Measurements from ENCODE around the gene SERTAD2.
A peak's percentile ranks its signal among the peaks of the same experiment; 100 is the strongest.

SERTAD2 gene

GRCh38 chr2:64606479-64607363 lies 47.0 kb downstream of the SERTAD2 start:
- Histone ChIP-seq H3K9ac (ENCODE audit: low read depth, low read length) (peak overlapping the region; percentile 51; the same call in 1 of the 2 replicates), H3K9me3 (ENCODE audit: control insufficient read depth, insufficient read depth, low read length) (no peaks in the 10 kb centered on the region), H3K4me1 (ENCODE audit: insufficient read depth, low read length) (no peaks in the 10 kb centered on the region; the same call in 1 of the 2 replicates), H3K36me3 (ENCODE audit: insufficient read depth, low read length) (no peaks in the 10 kb centered on the region)

GRCh38 chr2:64605991-64606478 lies 47.7 kb downstream of the SERTAD2 start:
- no peaks in the 10 kb centered on the region for H3K36me3 ChIP-seq (ENCODE audit: insufficient read depth, low read length)
- H3K9ac ChIP-seq (ENCODE audit: low read depth, low read length), result no peak overlapping the region
- no peaks in the 10 kb centered on the region for H3K9me3 ChIP-seq (ENCODE audit: control insufficient read depth, insufficient read depth, low read length)
- H3K4me1 ChIP-seq (ENCODE audit: insufficient read depth, low read length), result no peaks in the 10 kb centered on the region; the same call in 1 of the 2 replicates

GRCh38 chr2:64605026-64605471 lies 48.7 kb downstream of the SERTAD2 start:
- H3K36me3 ChIP-seq (ENCODE audit: insufficient read depth, low read length), result no peaks in the 10 kb centered on the region
- H3K9me3 ChIP-seq (ENCODE audit: control insufficient read depth, insufficient read depth, low read length), result no peaks in the 10 kb centered on the region
- no peaks in the 10 kb centered on the region; the same call in 1 of the 2 replicates for H3K4me1 ChIP-seq (ENCODE audit: insufficient read depth, low read length)
- H3K9ac ChIP-seq (ENCODE audit: low read depth, low read length), result no peak overlapping the region

GRCh38 chr2:64604155-64604554 lies 49.6 kb downstream of the SERTAD2 start:
- H3K9ac ChIP-seq (ENCODE audit: low read depth, low read length), result no peak overlapping the region
- H3K36me3 ChIP-seq (ENCODE audit: insufficient read depth, low read length), result no peaks in the 10 kb centered on the region
- H3K9me3 ChIP-seq (ENCODE audit: control insufficient read depth, insufficient read depth, low read length), result no peaks in the 10 kb centered on the region
- no peaks in the 10 kb centered on the region; the same call in 1 of the 2 replicates for H3K4me1 ChIP-seq (ENCODE audit: insufficient read depth, low read length)

GRCh38 chr2:64602436-64602835 lies 51.3 kb downstream of the SERTAD2 start:
- H3K4me1 ChIP-seq (ENCODE audit: insufficient read depth, low read length), result no peaks in the 10 kb centered on the region; the same call in 1 of the 2 replicates
- H3K36me3 ChIP-seq (ENCODE audit: insufficient read depth, low read length), result no peaks in the 10 kb centered on the region
- no peaks in the 10 kb centered on the region for H3K9me3 ChIP-seq (ENCODE audit: control insufficient read depth, insufficient read depth, low read length)
- no peak overlapping the region for H3K9ac ChIP-seq (ENCODE audit: low read depth, low read length)

- H3K9me3 ChIP-seq (ENCODE audit: control insufficient read depth, insufficient read depth, low read length), result no peaks in the 10 kb centered on the region
- no peaks in the 10 kb centered on the region; the same call in 1 of the 2 replicates for H3K4me1 ChIP-seq (ENCODE audit: insufficient read depth, low read length)
- H3K9ac ChIP-seq (ENCODE audit: low read depth, low read length), result no peak overlapping the region
- H3K36me3 ChIP-seq (ENCODE audit: insufficient read depth, low read length), result no peaks in the 10 kb centered on the region
Measured at GRCh38 chr2:64601785-64602391, 51.8 kb downstream of the SERTAD2 start.

GRCh38 chr2:64601034-64601754 lies 52.5 kb downstream of the SERTAD2 start:
- Histone ChIP-seq H3K36me3 (ENCODE audit: insufficient read depth, low read length) (no peaks in the 10 kb centered on the region), H3K9ac (ENCODE audit: low read depth, low read length) (no peak overlapping the region), H3K4me1 (ENCODE audit: insufficient read depth, low read length) (no peaks in the 10 kb centered on the region), H3K9me3 (ENCODE audit: control insufficient read depth, insufficient read depth, low read length) (no peaks in the 10 kb centered on the region)

- no peaks in the 10 kb centered on the region for H3K4me1 ChIP-seq (ENCODE audit: insufficient read depth, low read length)
- no peak overlapping the region for H3K9ac ChIP-seq (ENCODE audit: low read depth, low read length)
- no peaks in the 10 kb centered on the region for H3K9me3 ChIP-seq (ENCODE audit: control insufficient read depth, insufficient read depth, low read length)
- H3K36me3 ChIP-seq (ENCODE audit: insufficient read depth, low read length), result no peaks in the 10 kb centered on the region
Measured at GRCh38 chr2:64599469-64599868, 54.2 kb downstream of the SERTAD2 start.

- Histone ChIP-seq H3K9me3 (ENCODE audit: control insufficient read depth, insufficient read depth, low read length) (no peaks in the 10 kb centered on the region), H3K9ac (ENCODE audit: low read depth, low read length) (no peak overlapping the region), H3K4me1 (ENCODE audit: insufficient read depth, low read length) (no peaks in the 10 kb centered on the region), H3K36me3 (ENCODE audit: insufficient read depth, low read length) (no peaks in the 10 kb centered on the region)
Measured at GRCh38 chr2:64598226-64598625, 55.5 kb downstream of the SERTAD2 start.

GRCh38 chr2:64595397-64596176 lies 58.1 kb downstream of the SERTAD2 start:
- Histone ChIP-seq H3K9me3 (ENCODE audit: control insufficient read depth, insufficient read depth, low read length) (no peaks in the 10 kb centered on the region), H3K4me1 (ENCODE audit: insufficient read depth, low read length) (no peaks in the 10 kb centered on the region), H3K9ac (ENCODE audit: low read depth, low read length) (no peak overlapping the region), H3K36me3 (ENCODE audit: insufficient read depth, low read length) (0 out of 2 replicates have a peak, but pooled peaks cover 5% of the 10 kb centered on the region)

GRCh38 chr2:64594226-64594989 lies 59.3 kb downstream of the SERTAD2 start:
- Histone ChIP-seq H3K9me3 (ENCODE audit: control insufficient read depth, insufficient read depth, low read length) (no peaks in the 10 kb centered on the region), H3K4me1 (ENCODE audit: insufficient read depth, low read length) (no peaks in the 10 kb centered on the region), H3K36me3 (ENCODE audit: insufficient read depth, low read length) (0 out of 2 replicates have a peak, but pooled peaks cover 5% of the 10 kb centered on the region), H3K9ac (ENCODE audit: low read depth, low read length) (no peak overlapping the region)

GRCh38 chr2:64593035-64593655 lies 60.6 kb downstream of the SERTAD2 start:
- Histone ChIP-seq H3K9me3 (ENCODE audit: control insufficient read depth, insufficient read depth, low read length) (no peaks in the 10 kb centered on the region), H3K36me3 (ENCODE audit: insufficient read depth, low read length) (0 out of 2 replicates have a peak, but pooled peaks cover 5% of the 10 kb centered on the region), H3K4me1 (ENCODE audit: insufficient read depth, low read length) (no peaks in the 10 kb centered on the region), H3K9ac (ENCODE audit: low read depth, low read length) (no peak overlapping the region)

GRCh38 chr2:64591188-64591587 lies 62.5 kb downstream of the SERTAD2 start:
- Histone ChIP-seq H3K4me1 (ENCODE audit: insufficient read depth, low read length) (no peaks in the 10 kb centered on the region), H3K36me3 (ENCODE audit: insufficient read depth, low read length) (0 out of 2 replicates have a peak, but pooled peaks cover 5% of the 10 kb centered on the region), H3K9ac (ENCODE audit: low read depth, low read length) (no peak overlapping the region), H3K9me3 (ENCODE audit: control insufficient read depth, insufficient read depth, low read length) (no peaks in the 10 kb centered on the region)

All from ES-I3 (cell line).